Hematopoietic multipotent progenitor cell treated with erythropoietin and hydrocortisone succinate and interleukin-3 and kit ligand, for 4 days (in vitro differentiated cells): ENCODE measurements around the gene FBXW11.

Experiments used
- DNase-seq: peaks from one replicate; pipeline ENCODE4 v3.0.0-alpha.2; 2015

Gene FBXW11

DNA sequence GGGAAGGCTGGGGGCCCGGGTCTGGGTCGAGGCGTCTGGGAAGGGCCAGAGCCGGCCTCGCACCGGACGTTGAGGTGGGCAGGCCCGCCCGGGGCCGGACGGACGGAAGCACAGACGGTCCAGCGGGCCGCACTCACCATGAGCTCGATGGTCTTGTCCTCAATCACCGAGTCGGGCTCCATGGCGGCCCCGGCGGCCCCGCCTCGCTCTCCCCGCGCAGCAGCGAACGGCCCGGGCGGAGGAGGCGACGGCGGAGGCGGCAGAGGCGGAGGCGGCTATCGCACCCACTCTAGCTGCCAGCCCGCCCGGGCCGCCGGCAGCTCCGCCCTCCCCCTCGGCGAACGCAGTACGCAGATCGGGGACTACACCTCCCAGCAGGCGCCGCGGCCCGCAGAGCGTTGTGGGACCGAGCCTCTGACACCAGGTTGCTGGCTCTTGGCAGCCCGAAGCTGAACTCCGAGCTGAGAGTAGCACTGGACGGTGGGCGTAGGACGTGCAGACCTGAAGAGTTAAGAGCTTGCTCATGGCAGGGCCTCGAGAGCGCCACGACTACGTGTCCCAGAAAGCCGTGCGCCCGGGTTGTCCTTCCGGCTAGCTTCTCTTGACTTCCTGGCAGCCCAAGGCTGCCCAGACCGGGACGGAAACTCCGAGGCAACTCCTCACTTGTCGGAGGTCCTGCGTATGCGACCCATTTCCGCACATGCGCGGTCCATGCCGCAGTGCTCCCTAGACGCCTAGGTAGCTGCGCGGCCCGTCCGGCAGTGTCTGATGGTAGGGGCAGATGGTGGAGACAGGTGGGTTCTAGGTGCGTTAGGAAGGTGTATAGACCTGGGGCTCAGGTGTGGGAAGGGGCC is at the start of gene FBXW11:
FBXW11 (minus strand) TSS at position 318 of the 854 bp plus-strand sequence; CDS start at position 182, 136 bp downstream.
- peak; percentile 99 for DNase-seq

- no peak for DNase-seq
These were observed 49.6 kb upstream of the FBXW11 start for GRCh38 chr5:172055996-172056395.

DNA sequence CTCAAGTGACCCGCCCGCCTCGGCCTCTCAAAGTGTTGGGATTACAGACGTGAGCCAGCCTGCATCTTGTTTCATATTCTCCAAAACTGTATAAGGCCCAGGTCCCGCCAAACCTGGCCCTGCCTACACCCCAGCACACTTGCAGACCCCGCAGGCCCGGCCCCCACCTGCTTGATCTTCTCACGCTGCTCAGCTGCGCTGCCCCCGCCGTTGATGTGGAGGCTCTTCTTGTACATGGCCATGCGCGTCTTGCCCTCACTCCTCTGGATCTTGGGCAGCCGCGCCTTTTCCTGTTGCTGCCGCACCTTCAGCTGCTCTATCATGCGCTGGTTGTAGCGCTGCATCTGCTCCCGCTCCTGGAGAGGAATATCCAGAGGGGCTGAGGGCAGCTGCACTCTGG is 49.0 kb upstream of the FBXW11 start:
- DNase-seq = peak; percentile 41

DNA sequence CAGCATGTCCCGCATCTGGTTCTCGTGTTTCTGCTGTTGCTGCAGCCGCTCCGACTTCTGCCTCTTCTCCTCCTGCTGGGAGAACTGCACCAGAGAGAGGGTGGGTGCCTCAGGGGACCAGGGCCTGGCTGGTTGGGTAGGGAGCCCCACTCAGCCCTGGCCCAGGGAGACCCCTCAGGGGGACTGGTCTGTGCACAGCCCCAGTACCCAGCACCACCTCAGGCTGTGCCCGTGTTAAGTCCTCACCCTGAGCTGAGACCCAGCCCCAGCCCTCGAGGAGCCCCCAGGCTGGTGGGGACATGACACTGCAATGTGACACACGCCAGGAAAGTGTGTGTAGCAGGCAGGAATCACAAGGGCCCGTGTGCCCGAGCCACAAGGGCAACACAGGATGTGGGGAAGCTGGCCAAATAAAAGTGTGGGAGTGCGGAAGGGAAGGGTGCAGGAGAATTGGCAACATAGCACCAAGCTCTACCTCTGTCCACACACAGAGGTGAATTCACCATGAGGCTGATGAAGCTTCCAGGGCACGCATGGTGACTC is 48.2 kb upstream of the FBXW11 start:
- no peak for DNase-seq

DNA sequence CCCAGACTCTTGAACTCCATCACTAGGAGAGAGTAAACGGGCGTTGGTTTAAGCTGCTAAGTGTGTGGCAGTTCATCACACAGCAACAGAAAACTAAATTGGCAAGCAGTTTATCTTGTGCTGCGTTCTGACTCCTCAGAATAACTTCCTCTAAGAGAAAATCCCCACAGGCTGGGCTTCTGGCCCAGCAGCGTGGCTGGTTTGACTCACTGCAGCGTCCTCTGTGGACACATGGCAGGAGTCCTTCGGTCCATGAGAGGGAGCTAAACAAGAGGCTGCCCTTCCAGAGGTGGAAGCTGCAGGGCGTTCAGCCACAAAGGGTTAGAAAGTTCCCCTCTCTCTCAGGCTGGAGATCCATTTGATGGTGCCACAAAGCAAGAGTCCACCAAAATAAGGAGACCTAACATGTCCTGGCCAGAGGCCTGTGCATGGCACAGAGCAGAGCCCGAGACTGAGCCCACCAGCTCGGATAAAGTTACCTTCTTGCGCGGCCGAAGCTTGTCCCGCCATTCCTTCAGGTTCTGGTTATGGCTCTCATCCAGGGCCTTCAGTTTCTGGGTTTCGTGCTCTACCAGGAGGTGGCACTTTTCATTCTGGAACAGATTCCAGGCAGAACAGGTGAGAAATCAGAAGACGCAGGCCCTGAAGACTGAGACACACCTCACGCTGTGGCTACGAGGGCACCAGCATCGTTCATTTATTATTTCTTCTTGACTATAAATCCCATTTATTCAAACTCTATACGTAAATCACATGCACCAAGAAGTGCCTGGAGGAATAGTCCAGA is 46.2 kb upstream of the FBXW11 start:
- DNase-seq = peak; percentile 42

DNA sequence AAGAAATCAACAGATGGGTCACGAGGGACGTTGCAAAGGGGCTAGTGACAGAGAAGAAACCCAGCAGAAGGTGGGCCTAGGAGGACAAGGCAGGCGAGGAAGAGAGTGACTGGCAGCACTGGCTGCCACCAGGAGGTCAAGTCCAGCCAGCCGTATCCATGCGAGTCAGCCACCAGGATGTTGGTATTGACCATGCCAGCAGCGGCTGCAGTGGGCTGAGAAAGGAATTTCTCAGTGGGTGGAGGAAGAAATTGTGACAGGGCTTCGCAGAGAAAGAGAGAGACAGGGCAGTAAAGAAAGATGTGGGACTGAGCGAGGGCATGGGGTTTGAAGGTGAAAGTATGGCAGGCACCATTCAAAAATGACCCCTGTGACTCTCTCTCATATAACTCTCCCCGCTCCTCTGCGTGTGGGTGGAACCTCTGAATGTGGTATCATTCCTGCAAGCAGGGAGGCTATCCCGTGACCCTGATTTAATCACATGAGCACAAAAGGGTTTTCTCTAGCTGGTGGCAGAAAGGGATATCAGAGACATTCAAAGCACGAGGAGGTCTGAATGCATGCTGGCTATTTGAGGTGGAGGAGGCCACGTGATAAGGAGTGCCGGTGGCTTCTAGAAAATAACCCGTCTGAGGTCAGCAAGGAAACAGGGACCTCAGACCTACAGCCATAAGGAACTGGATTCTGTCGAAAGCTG is 45.4 kb upstream of the FBXW11 start:
- peak; percentile 67 for DNase-seq

DNA sequence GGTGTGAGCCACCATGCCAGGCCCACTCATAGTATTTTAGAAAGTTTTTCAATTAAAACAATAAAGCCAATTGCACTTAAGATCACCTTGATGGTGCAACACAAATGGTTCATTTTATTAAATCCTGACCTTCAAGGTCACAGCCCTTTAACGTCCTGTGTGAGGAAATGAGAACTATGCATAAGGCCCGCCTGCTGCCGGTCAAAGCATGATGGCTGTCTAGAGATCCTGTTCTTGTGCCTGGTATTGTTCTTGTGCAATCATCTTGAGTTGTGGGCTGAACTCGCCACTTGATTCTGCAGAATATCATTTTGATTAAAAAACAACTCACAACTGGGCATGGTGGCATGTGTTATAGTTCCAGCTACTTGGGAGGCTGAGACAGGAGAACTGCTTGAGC is 43.6 kb upstream of the FBXW11 start:
- DNase-seq = no peak

DNA sequence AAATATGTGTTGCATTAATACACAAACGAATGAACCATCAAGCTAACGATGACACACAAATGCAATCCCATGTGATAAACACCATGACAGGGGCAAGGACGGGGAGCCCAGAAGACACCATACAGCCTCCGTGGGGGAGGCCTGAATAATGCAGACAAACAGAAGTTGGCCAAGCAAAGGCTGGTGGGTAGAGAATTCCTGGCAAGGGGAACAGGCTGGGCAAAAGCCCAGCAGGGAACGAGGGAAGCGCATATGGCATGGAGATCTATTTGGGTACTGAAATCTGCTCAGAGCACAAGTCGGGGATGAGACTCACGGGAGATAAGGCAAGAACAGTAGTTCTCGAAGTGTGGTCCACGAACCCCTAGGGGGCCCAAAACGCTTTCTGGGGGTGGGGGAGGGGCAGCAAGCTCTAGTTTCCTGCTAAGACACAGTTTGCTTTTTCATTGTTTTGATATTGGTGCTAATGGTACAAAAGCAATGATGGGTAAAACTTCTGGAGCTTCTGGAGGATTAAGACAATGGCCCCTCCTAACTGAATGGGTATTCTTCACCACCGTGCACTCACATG is 42.9 kb upstream of the FBXW11 start:
- DNase-seq = peak; percentile 30

- DNase-seq = no peak
These were observed 42.2 kb upstream of the FBXW11 start for GRCh38 chr5:172048539-172049101.

DNA sequence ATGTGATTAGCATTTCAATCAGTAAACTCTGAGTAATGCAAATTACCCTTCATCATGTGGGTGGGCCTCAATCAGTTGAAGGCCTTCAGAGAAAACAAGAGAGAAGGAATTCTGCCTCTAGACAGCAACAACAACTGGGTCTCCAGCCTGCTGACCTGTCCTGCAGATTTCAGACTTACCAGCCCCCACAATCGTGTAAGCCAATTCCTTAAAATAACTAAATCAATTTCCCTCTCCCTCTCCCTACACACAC is 41.7 kb upstream of the FBXW11 start:
- DNase-seq = no peak

DNA sequence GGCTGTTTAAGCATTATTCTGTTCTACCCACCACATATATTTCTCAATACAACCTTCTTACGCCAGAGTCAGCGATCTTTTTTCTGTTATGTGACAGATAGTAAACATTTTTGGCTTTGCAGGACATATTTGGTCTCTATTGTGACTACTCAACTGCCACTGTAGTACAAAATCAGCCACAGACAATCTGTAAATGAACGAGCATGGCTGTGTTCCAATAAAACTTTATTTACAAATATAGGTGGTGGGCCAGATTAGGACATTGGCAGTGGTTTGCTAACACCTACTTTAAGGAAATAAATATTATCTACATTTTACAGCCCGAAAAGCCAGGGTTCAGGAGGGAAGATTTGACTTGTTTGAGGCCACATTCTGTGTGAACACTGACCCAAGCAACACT is 40.2 kb upstream of the FBXW11 start:
- peak; percentile 20 for DNase-seq

- no peak for DNase-seq
These were observed 38.8 kb upstream of the FBXW11 start for GRCh38 chr5:172045315-172045632.

DNA sequence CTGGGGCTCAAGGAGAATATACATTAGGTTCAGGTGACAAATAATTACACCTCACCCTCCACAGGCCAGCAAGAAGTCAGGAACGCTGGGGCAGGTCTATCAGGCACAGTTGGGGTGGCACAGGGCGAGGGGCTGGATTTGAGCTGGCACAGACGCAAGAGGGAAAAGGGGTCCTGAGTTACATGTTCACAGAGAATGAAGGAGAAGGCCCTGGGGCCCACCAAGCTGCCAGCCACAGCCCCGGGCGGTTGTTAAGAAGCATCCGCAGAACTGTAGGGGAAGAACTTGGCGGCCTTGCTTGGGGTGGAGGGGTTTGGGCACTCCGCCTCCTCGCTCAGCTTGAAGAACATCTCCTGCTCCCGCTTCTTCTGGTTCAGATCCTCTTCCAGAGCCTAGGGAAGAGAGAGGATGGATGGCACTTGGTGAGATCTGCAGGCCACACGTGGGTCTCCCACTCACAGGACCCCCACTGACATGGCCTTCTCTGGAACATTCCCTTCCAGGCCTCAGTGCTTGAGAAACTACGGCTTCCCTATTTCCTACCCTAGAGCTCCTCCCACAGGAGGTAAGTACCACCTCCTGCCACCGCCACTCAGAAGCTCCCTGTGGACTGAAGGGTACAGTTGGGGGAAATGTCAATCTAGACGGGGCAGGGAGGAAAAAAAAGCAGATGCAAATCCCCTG is 38.3 kb upstream of the FBXW11 start:
- DNase-seq = peak; percentile 43

GRCh38 chr5:172043865-172044264 is 37.4 kb upstream of the FBXW11 start:
- DNase-seq = no peak

DNA sequence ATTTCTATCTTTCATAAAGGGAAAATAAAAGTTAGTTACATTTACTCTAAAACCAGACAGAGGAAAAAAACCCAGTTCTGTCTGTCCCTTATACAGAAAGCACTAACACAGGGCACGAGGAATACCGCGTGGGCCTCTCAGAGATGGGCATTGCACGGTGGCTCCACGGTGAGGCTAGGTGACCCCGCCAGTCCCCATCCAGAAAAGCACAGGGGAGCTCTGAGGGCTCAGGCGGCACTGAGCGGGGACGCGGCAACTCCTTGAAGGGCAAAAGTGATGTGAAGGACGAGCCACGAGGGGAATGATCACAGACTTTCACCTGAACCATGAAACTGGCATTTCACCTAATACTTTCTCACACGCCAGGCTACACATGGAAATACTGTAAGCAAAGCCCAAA is 35.7 kb upstream of the FBXW11 start:
- no peak for DNase-seq

DNA sequence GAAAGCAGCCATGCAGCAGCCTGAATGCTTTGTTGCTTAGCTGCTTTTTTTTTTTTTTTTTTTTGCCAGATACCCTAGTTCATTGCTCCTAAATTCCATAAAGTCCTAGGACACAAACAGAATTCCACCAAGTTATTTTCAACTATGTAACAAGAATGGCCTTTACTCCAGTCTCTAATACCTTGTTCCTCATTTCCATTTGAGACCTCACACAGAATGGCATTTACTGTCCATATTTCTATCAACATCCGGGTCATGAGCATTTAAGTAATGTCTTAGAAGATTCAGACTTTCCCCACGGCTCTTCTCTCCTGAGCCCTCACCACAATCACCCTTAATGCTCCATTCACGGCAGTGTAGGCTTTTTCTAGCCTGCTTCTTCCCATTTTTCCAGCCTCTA is 31.7 kb upstream of the FBXW11 start:
- DNase-seq = no peak

- DNase-seq = peak; percentile 20
These were observed 28.6 kb upstream of the FBXW11 start for GRCh38 chr5:172035049-172035448.

GRCh38 chr5:172031894-172032461 is 25.5 kb upstream of the FBXW11 start:
- no peak for DNase-seq

GRCh38 chr5:172029876-172030275 is 23.4 kb upstream of the FBXW11 start:
- DNase-seq = no peak

GRCh38 chr5:172028167-172028566 is 21.7 kb upstream of the FBXW11 start:
- DNase-seq = no peak

DNA sequence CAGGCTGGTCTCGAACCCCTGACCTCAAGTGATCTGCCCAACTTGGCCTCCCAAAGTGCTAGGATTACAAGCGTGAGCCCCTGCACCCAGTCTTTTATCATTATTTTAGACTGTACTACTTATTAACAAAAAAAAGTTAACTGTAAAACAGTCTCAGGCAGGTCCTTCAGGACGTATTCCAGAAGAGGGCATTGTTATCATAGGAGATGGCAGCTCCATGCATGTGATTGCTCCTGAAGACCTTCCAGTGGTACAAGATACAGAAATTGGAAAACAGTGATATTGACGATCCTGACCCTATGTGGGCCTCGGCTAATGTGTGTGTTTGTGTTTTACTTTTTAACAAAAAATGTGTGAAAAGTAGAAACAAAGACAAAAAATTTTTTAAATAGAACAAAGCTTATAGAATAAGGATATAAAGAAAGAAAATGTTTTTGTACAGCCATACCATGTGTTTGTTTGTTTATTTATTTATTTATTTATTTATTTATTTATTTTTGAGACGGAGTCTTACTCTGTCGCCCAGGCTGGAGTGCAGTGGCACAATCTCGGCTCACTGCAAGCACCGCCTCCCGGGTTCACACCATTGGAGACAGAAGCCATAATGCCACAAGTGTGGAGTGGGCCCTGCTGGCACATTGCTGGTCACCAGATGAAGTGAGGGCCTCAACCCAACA is 13.8 kb upstream of the FBXW11 start:
- peak; percentile 28 for DNase-seq
